Type B pancreatic cell (in vitro differentiated cells): ENCODE results near the gene HMCN1. TPM values are rescaled to one million over a fixed set of nuclear protein-coding genes. Genes with fewer than 3 reads are reported as not detected.

ENCODE experiments used
- DNase-seq: peaks from one replicate; pipeline ENCODE4 v3.0.0; 2021; ENCODE audit warnings: mixed read lengths; ENCODE audit not compliant: unreplicated experiment; ENCODE audit errors: extremely low spot score
- H3K27ac Mint-ChIP-seq: 2 replicates; pipeline ENCODE4 v1.8.0; 2021; ENCODE audit warnings: mild to moderate bottlenecking, mixed read lengths
- H3K27me3 Mint-ChIP-seq: 2 replicates; pipeline ENCODE4 v1.8.0; 2021; ENCODE audit warnings: mixed read lengths
- H3K36me3 Mint-ChIP-seq: 2 replicates; pipeline ENCODE4 v1.8.0; 2021; ENCODE audit warnings: mixed read lengths
- H3K4me1 Mint-ChIP-seq: one replicate; pipeline ENCODE4 v1.8.0; 2021; ENCODE audit warnings: mixed read lengths; ENCODE audit not compliant: unreplicated experiment
- H3K4me3 Mint-ChIP-seq: 2 replicates; pipeline ENCODE4 v1.8.0; 2021; ENCODE audit warnings: mild to moderate bottlenecking, mixed read lengths
- H3K9me3 Mint-ChIP-seq: 2 replicates; pipeline ENCODE4 v1.8.0; 2021; ENCODE audit warnings: mixed read lengths
- total RNA-seq: library from RNA; stranded (reverse); gene quantifications from 2 replicates; pipeline ENCODE4 v1.2.1, GENCODE V29; 2021; ENCODE audit warnings: low replicate concordance
- TF ChIP-seq, protein P1 (sequence below): fragments of 200-600 bp; sonication (generic); conservative IDR thresholded peaks from 2 replicates; pipeline ENCODE4 v1.5.0; 2021; ENCODE audit warnings: antibody characterized with exemption, mild to moderate bottlenecking

The HMCN1 gene
- total RNA-seq, 1 donor from 2014 or later: 13.2 TPM

DNA sequence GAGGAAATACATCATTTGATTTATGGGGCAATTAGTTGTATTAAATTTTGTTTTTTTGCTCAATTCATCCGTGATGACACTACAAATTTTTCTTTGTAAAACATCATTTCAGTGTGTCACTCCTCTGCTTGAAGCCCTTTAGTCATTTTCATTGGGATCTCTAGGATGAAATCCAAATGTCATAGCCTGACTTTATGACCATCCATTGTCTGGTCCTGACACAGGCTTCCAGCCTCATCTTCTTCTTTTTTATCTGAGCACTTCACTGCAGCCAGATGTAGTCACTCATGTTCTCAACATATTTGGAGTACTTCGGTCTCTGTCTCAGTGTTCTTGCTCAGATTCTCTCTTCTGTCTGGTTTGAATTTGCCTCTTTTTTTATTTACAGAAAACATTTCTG is 173.1 kb downstream of the HMCN1 start:
- no peaks in the 10 kb centered on the region for H3K36me3 Mint-ChIP-seq
- peaks cover 3% of the 10 kb centered on the region for H3K4me1 Mint-ChIP-seq
- no peaks in the 10 kb centered on the region for H3K27me3 Mint-ChIP-seq
- TF ChIP-seq, protein P1, sequence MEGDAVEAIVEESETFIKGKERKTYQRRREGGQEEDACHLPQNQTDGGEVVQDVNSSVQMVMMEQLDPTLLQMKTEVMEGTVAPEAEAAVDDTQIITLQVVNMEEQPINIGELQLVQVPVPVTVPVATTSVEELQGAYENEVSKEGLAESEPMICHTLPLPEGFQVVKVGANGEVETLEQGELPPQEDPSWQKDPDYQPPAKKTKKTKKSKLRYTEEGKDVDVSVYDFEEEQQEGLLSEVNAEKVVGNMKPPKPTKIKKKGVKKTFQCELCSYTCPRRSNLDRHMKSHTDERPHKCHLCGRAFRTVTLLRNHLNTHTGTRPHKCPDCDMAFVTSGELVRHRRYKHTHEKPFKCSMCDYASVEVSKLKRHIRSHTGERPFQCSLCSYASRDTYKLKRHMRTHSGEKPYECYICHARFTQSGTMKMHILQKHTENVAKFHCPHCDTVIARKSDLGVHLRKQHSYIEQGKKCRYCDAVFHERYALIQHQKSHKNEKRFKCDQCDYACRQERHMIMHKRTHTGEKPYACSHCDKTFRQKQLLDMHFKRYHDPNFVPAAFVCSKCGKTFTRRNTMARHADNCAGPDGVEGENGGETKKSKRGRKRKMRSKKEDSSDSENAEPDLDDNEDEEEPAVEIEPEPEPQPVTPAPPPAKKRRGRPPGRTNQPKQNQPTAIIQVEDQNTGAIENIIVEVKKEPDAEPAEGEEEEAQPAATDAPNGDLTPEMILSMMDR: no peak
- no peak for DNase-seq
- H3K4me3 Mint-ChIP-seq: no peak overlapping the region
- H3K9me3 Mint-ChIP-seq: no peaks in the 10 kb centered on the region
- H3K27ac Mint-ChIP-seq: no peak overlapping the region

- H3K4me3 Mint-ChIP-seq: no peak overlapping the region
Observed at GRCh38 chr1:185911978-185912377, 177.8 kb downstream of the HMCN1 start.

GRCh38 chr1:185912504-185912903 is 178.3 kb downstream of the HMCN1 start:
- no peak overlapping the region for H3K4me3 Mint-ChIP-seq
- DNase-seq: no peak

More at GRCh38 chr1:185911978-185912377, 177.8 kb downstream of the HMCN1 start:
- Mint-ChIP-seq H3K4me1 (peaks cover 4% of the 10 kb centered on the region), H3K36me3 (no peaks in the 10 kb centered on the region), H3K27me3 (no peaks in the 10 kb centered on the region), H3K27ac (no peak overlapping the region), H3K9me3 (no peaks in the 10 kb centered on the region)
- no peak for DNase-seq
- TF ChIP-seq, protein P1: no peak

DNA sequence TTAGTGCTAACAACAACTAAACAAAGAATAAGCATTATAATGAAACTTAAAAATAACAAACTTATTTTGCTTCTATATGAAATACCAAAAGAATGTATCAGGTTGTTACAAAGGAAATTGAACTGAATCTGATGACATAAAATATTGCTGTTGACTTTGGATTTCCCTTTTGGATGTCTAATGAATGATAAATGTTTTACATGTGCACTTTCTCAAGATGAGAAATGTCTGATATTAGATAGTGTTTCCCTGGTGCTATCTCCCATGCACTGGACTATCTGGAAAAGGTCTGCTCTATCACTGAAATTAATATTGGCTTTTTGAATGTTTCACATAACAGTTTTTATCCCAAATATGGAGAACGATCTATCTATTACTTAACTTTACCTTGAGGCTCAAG is 179.9 kb downstream of the HMCN1 start:
- no peaks in the 10 kb centered on the region for H3K9me3 Mint-ChIP-seq
- TF ChIP-seq, protein P1: no peak
- no peak for DNase-seq
- peaks cover 4% of the 10 kb centered on the region for H3K4me1 Mint-ChIP-seq
- H3K27me3 Mint-ChIP-seq: no peaks in the 10 kb centered on the region
- H3K36me3 Mint-ChIP-seq: no peaks in the 10 kb centered on the region
- no peak overlapping the region for H3K27ac Mint-ChIP-seq
- H3K4me3 Mint-ChIP-seq: no peak overlapping the region

More at GRCh38 chr1:185912504-185912903, 178.3 kb downstream of the HMCN1 start:
- Mint-ChIP-seq H3K27me3 (no peaks in the 10 kb centered on the region), H3K4me1 (peaks cover 4% of the 10 kb centered on the region), H3K36me3 (no peaks in the 10 kb centered on the region), H3K9me3 (no peaks in the 10 kb centered on the region), H3K27ac (no peak overlapping the region)
- TF ChIP-seq, protein P1: no peak

DNA sequence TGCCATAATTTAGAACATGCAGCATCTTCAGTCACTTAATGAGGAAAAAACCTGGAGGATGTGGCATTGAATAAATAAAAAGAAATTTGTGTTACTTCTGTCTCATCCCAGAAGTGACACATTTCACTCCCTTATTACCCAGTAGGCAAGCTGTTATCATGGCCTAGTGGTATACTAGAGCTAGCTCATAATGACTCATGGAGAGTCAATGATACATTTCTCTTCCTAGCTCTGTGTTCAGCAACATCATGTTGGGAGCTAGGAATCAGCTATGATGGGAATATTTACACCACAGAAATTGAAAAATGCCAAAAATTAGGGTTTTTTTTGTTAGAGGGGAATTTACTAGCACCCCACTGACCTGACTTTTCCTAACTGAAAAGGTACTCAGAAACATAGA is 182.7 kb downstream of the HMCN1 start:
- Mint-ChIP-seq H3K4me3 (no peak overlapping the region), H3K36me3 (no peaks in the 10 kb centered on the region), H3K27ac (no peak overlapping the region), H3K27me3 (no peaks in the 10 kb centered on the region), H3K9me3 (no peaks in the 10 kb centered on the region), H3K4me1 (peaks cover 4% of the 10 kb centered on the region)
- DNase-seq: no peak
- TF ChIP-seq, protein P1: no peak

GRCh38 chr1:185917646-185918045 is 183.5 kb downstream of the HMCN1 start:
- no peak for DNase-seq
- Mint-ChIP-seq H3K4me1 (peaks cover 4% of the 10 kb centered on the region), H3K36me3 (no peaks in the 10 kb centered on the region), H3K4me3 (no peak overlapping the region), H3K27me3 (no peaks in the 10 kb centered on the region), H3K9me3 (no peaks in the 10 kb centered on the region), H3K27ac (no peak overlapping the region)
- TF ChIP-seq, protein P1: no peak
